HepG2 (cell line): ENCODE data around the gene KIF9. TPM values are rescaled to one million over a fixed set of nuclear protein-coding genes. Genes with fewer than 3 reads are reported as not detected.

ENCODE experiments used
- ATF4 ChIP-seq, 2 experiments: fragments of 450-650 bp in 1 of 2; sonication (generic) in 1 of 2; formaldehyde crosslinking; IDR thresholded peaks; 2 replicates each; pipeline versions ENCODE4 v1.5.0 to v1.8.0; 2020 to 2022; ENCODE audit warnings: mild to moderate bottlenecking in 1 of 2, missing genetic modification reagents in 1 of 2
- BORCS8-MEF2B ChIP-seq: sonication (generic); formaldehyde crosslinking; IDR thresholded peaks from 2 replicates; pipeline ENCODE4 v1.8.0; 2022; ENCODE audit warnings: mild to moderate bottlenecking, missing genetic modification reagents
- DR1 ChIP-seq: sonication (generic); formaldehyde crosslinking; IDR thresholded peaks from 2 replicates; pipeline ENCODE4 v1.8.0; 2021; ENCODE audit warnings: mild to moderate bottlenecking, missing genetic modification reagents, inconsistent platforms
- ELF4 ChIP-seq: sonication (generic); formaldehyde crosslinking; IDR thresholded peaks from 2 replicates; pipeline ENCODE4 v1.5.0; 2020; ENCODE audit warnings: missing genetic modification reagents, mild to moderate bottlenecking, moderate library complexity, borderline replicate concordance
- ESRRA ChIP-seq: sonication (generic); formaldehyde crosslinking; IDR thresholded peaks from 2 replicates; pipeline ENCODE4 v1.5.1; 2020; ENCODE audit warnings: mild to moderate bottlenecking, low read depth, missing genetic modification reagents
- FLYWCH1 ChIP-seq: sonication (generic); formaldehyde crosslinking; IDR thresholded peaks from 2 replicates; pipeline ENCODE4 v1.8.1; 2023; ENCODE audit warnings: mild to moderate bottlenecking, missing genetic modification reagents
- MAZ ChIP-seq, 2 experiments: sonication (generic) in 1 of 2; formaldehyde crosslinking in 1 of 2; IDR thresholded peaks; 2 replicates each; pipeline versions ENCODE4 v1.5.0 to v1.6.1; 2012 to 2020; ENCODE audit warnings: low read depth in 2 of 2, mild to moderate bottlenecking in 2 of 2, borderline replicate concordance in 1 of 2, improper control_type of control experiment in 1 of 2, low read length in 1 of 2, missing genetic modification reagents in 1 of 2, moderate library complexity in 1 of 2
- RORA ChIP-seq: sonication (generic); formaldehyde crosslinking; IDR thresholded peaks from 2 replicates; pipeline ENCODE4 v1.5.0; 2020; ENCODE audit warnings: mild to moderate bottlenecking, missing genetic modification reagents, moderate library complexity
- SNRNP70 ChIP-seq: fragments of 200-400 bp; formaldehyde crosslinking; IDR thresholded peaks from 2 replicates; pipeline ENCODE4 v1.6.1; 2017; ENCODE audit warnings: mild to moderate bottlenecking, low read depth, low read length, moderate library complexity
- TIGD3 ChIP-seq: sonication (generic); formaldehyde crosslinking; IDR thresholded peaks from 2 replicates; pipeline ENCODE4 v1.5.1; 2020; ENCODE audit warnings: mild to moderate bottlenecking, missing genetic modification reagents, borderline replicate concordance
- ZNF253 ChIP-seq: sonication (generic); formaldehyde crosslinking; IDR thresholded peaks from 2 replicates; pipeline ENCODE4 v1.8.0; 2022; ENCODE audit warnings: mild to moderate bottlenecking, missing genetic modification reagents, borderline replicate concordance
- ZNF275 ChIP-seq: sonication (generic); formaldehyde crosslinking; IDR thresholded peaks from 2 replicates; pipeline ENCODE4 v1.8.0; 2022; ENCODE audit warnings: missing genetic modification reagents, mild to moderate bottlenecking, inconsistent platforms, borderline replicate concordance
- ZNF547 ChIP-seq: sonication (generic); formaldehyde crosslinking; IDR thresholded peaks from 2 replicates; pipeline ENCODE4 v1.5.1; 2020; ENCODE audit warnings: mild to moderate bottlenecking, missing genetic modification reagents
- ZNF564 ChIP-seq: sonication (generic); formaldehyde crosslinking; IDR thresholded peaks from 2 replicates; pipeline ENCODE4 v1.8.1; 2023; ENCODE audit warnings: mild to moderate bottlenecking, missing genetic modification reagents
- ZNF570 ChIP-seq: sonication (generic); formaldehyde crosslinking; IDR thresholded peaks from 2 replicates; pipeline ENCODE4 v1.4.0; 2020; ENCODE audit warnings: mild to moderate bottlenecking, missing genetic modification reagents, borderline replicate concordance
- ZNF703 ChIP-seq: sonication (generic); formaldehyde crosslinking; IDR thresholded peaks from 2 replicates; pipeline ENCODE4 v1.5.1; 2020; ENCODE audit warnings: missing genetic modification reagents, mild to moderate bottlenecking, moderate library complexity, borderline replicate concordance
- ZNF768 ChIP-seq: sonication (generic); formaldehyde crosslinking; IDR thresholded peaks from 2 replicates; pipeline ENCODE4 v1.4.0; 2020; ENCODE audit warnings: missing genetic modification reagents
- ZSCAN29 ChIP-seq: sonication (generic); formaldehyde crosslinking; conservative IDR thresholded peaks from 2 replicates; pipeline ENCODE4 v1.4.0; 2020; ENCODE audit warnings: mild to moderate bottlenecking, missing genetic modification reagents
- ZXDC ChIP-seq: sonication (generic); formaldehyde crosslinking; IDR thresholded peaks from 2 replicates; pipeline ENCODE4 v1.5.0; 2020; ENCODE audit warnings: mild to moderate bottlenecking, missing genetic modification reagents
- polyA plus RNA-seq, 8 experiments: library from polyadenylated mRNA; depleted of rRNA in 3 of 8; stranded (reverse) in 7 of 8; unstranded in 1 of 8; fragments of >200 nt; fragmentation: Illumina TruSeq in 4 of 8; extraction: Trizol in 4 of 8; gene quantifications; 2 replicates each; pipeline versions ENCODE4 v1.2.1 to v1.2.3, GENCODE V29; 2011 to 2016; ENCODE audit warnings: low read depth in 4 of 8, missing spikeins in 1 of 8, mixed read lengths in 1 of 8; ENCODE audit not compliant: insufficient read depth in 1 of 8
- total RNA-seq, 5 experiments: library from RNA; depleted of rRNA; stranded (reverse); fragments of >200 nt; fragmentation: Illumina TruSeq; extraction: Trizol; gene quantifications; 2 replicates each; pipeline ENCODE4 v1.2.3, GENCODE V29; 2016; ENCODE audit warnings: low read depth in 1 of 5

KIF9 gene
- total and polyA plus RNA-seq, 2 of the 13 experiments (the other 11 are each of a cell fraction or from before 2014, with no cell fraction given) = 5.1 to 16.9 TPM

GRCh38 chr3:47282424-47283192 is at the start of gene KIF9, which contains the start of gene KLHL18 (continued):
- no peak for TF ChIP-seq ZNF253
- TF ChIP-seq ELF4 (CRISPR knock-in tag) = peak; percentile 98
- 0 out of 2 replicates have a peak, but pooled peaks have one; percentile 50 for TF ChIP-seq ZNF570 (CRISPR knock-in tag)
- no peak for TF ChIP-seq DR1 (CRISPR knock-in tag)
- TF ChIP-seq TIGD3 = no peak
- 0 out of 2 replicates have a peak, but pooled peaks have one; percentile 31 for TF ChIP-seq ZXDC (CRISPR knock-in tag)
- no peak for TF ChIP-seq FLYWCH1
- TF ChIP-seq BORCS8-MEF2B (CRISPR knock-in tag) = peak; percentile 88
- peak in 1 of 2 experiments; percentile 68; a peak in 2 of 4 replicates for TF ChIP-seq ATF4 (CRISPR knock-in tag; IDR thresholded peaks at IDR 0.05)
- peak; percentile 81; the same call in 1 of the 2 replicates for TF ChIP-seq ZNF703
- TF ChIP-seq ZNF547 (CRISPR knock-in tag) = peak; percentile 83
- no peak; the same call in none of the 2 replicates for TF ChIP-seq ZNF275 (CRISPR knock-in tag)
- no peak for TF ChIP-seq SNRNP70
- peak; percentile 29; the same call in 1 of the 2 replicates for TF ChIP-seq ZSCAN29 (CRISPR knock-in tag)
- TF ChIP-seq ZNF768 (CRISPR knock-in tag) = peak; percentile 61; the same call in 1 of the 2 replicates
- peak; percentile 88; the same call in 1 of the 2 replicates for TF ChIP-seq ZNF564
- peak; percentile 78; the same call in 1 of the 2 replicates for TF ChIP-seq MAZ (IDR thresholded peaks at IDR 0.05; ENCODE audit: borderline replicate concordance, low read depth, low read length)
- peak; percentile 87 for TF ChIP-seq MAZ (CRISPR knock-in tag; IDR thresholded peaks at IDR 0.05; ENCODE audit: low read depth)
- TF ChIP-seq ESRRA (CRISPR knock-in tag) = peak; percentile 45; the same call in 1 of the 2 replicates
- TF ChIP-seq RORA (CRISPR knock-in tag) = no peak
